ENCODE measurements around the gene ATP2A3. TPM values are rescaled to one million over a fixed set of nuclear protein-coding genes. Genes with fewer than 3 reads are reported as not detected.

Gene ATP2A3
- total and polyA plus RNA-seq, 2 donors (not counting 1 experiment from before 2014, with no cell fraction given): 0.25 to 12.4 TPM

GRCh38 chr17:3960764-3961163, 3.5 kb downstream of the ATP2A3 start:
- TF ChIP-seq EZH2 (IDR thresholded peaks at IDR 0.05; ENCODE audit: low read length, missing control alignments) (no peak), CTCF (conservative IDR thresholded peaks at IDR 0.05 in 1 of 2, IDR thresholded peaks at IDR 0.05 in 1 of 2; ENCODE audit: low read depth in 1 of 2, low read length in 2 of 2) (no peak)
- no peak overlapping the region for H3K4me2 ChIP-seq (ENCODE audit: extremely low read depth, insufficient read depth, low read length)
- no peak overlapping the region for H3K4me3 ChIP-seq (replicated peaks in 1 of 4; ENCODE audit: control extremely low read depth in 1 of 4, insufficient read depth in 1 of 4, low read depth in 3 of 4, low read length in 4 of 4)
- H3K27me3 ChIP-seq (ENCODE audit: control insufficient read depth, insufficient read depth, low read length): peaks cover 13% of the 10 kb centered on the region
- no peaks in the 10 kb centered on the region for H4K20me1 ChIP-seq (ENCODE audit: control insufficient read depth, extremely low read depth, insufficient read depth, low read length)
- no peaks in the 10 kb centered on the region for H3K36me3 ChIP-seq (ENCODE audit: control insufficient read depth, insufficient read depth, low read length)
- no peaks in the 10 kb centered on the region for H3K9me3 ChIP-seq (ENCODE audit: control insufficient read depth, insufficient read depth, low read depth, low read length)
- no peak overlapping the region for H3K27ac ChIP-seq (ENCODE audit: insufficient read depth, low read length)
- peak; percentile 47 to 86 for DNase-seq (ENCODE audit: low read depth in 2 of 2)
- peaks cover 5% of the 10 kb centered on the region for H3K4me1 ChIP-seq (ENCODE audit: control insufficient read depth, extremely low read depth, insufficient read depth, low read length)
- no peak overlapping the region for H3K9ac ChIP-seq (ENCODE audit: insufficient read depth, low read length)
- no peaks in the 10 kb centered on the region for H3K79me2 ChIP-seq (ENCODE audit: control insufficient read depth, insufficient read depth, low read length)
- no peak overlapping the region for H2AFZ ChIP-seq (ENCODE audit: low read length)

- H3K27ac ChIP-seq (ENCODE audit: insufficient read depth, low read length): no peak overlapping the region
- H3K4me3 ChIP-seq (replicated peaks in 1 of 4; ENCODE audit: control extremely low read depth in 1 of 4, insufficient read depth in 1 of 4, low read depth in 3 of 4, low read length in 4 of 4): no peak overlapping the region
- no peaks in the 10 kb centered on the region for H3K79me2 ChIP-seq (ENCODE audit: control insufficient read depth, insufficient read depth, low read length)
- no peak overlapping the region for H3K9ac ChIP-seq (ENCODE audit: insufficient read depth, low read length)
- peaks cover 5% of the 10 kb centered on the region for H3K4me1 ChIP-seq (ENCODE audit: control insufficient read depth, extremely low read depth, insufficient read depth, low read length)
- peaks cover 13% of the 10 kb centered on the region for H3K27me3 ChIP-seq (ENCODE audit: control insufficient read depth, insufficient read depth, low read length)
- H2AFZ ChIP-seq (ENCODE audit: low read length): no peak overlapping the region
- H3K36me3 ChIP-seq (ENCODE audit: control insufficient read depth, insufficient read depth, low read length): no peaks in the 10 kb centered on the region
- DNase-seq (ENCODE audit: low read depth in 2 of 2): no peak
- no peaks in the 10 kb centered on the region for H4K20me1 ChIP-seq (ENCODE audit: control insufficient read depth, extremely low read depth, insufficient read depth, low read length)
- TF ChIP-seq CTCF (conservative IDR thresholded peaks at IDR 0.05 in 1 of 2, IDR thresholded peaks at IDR 0.05 in 1 of 2; ENCODE audit: low read depth in 1 of 2, low read length in 2 of 2) (no peak), EZH2 (IDR thresholded peaks at IDR 0.05; ENCODE audit: low read length, missing control alignments) (no peak)
- H3K9me3 ChIP-seq (ENCODE audit: control insufficient read depth, insufficient read depth, low read depth, low read length): no peaks in the 10 kb centered on the region
- H3K4me2 ChIP-seq (ENCODE audit: extremely low read depth, insufficient read depth, low read length): no peak overlapping the region
Observed at GRCh38 chr17:3959921-3960601, 4.2 kb downstream of the ATP2A3 start.

GRCh38 chr17:3959295-3959899, 4.8 kb downstream of the ATP2A3 start:
- Histone ChIP-seq H3K27ac (ENCODE audit: insufficient read depth, low read length) (no peak overlapping the region), H3K9ac (ENCODE audit: insufficient read depth, low read length) (no peak overlapping the region), H3K4me2 (ENCODE audit: extremely low read depth, insufficient read depth, low read length) (no peak overlapping the region), H2AFZ (ENCODE audit: low read length) (no peak overlapping the region), H3K36me3 (ENCODE audit: control insufficient read depth, insufficient read depth, low read length) (no peaks in the 10 kb centered on the region), H3K4me3 (replicated peaks in 1 of 4; ENCODE audit: control extremely low read depth in 1 of 4, insufficient read depth in 1 of 4, low read depth in 3 of 4, low read length in 4 of 4) (no peak overlapping the region), H3K9me3 (ENCODE audit: control insufficient read depth, insufficient read depth, low read depth, low read length) (no peaks in the 10 kb centered on the region), H3K79me2 (ENCODE audit: control insufficient read depth, insufficient read depth, low read length) (no peaks in the 10 kb centered on the region), H3K4me1 (ENCODE audit: control insufficient read depth, extremely low read depth, insufficient read depth, low read length) (peaks cover 5% of the 10 kb centered on the region), H4K20me1 (ENCODE audit: control insufficient read depth, extremely low read depth, insufficient read depth, low read length) (no peaks in the 10 kb centered on the region), H3K27me3 (ENCODE audit: control insufficient read depth, insufficient read depth, low read length) (peaks cover 9% of the 10 kb centered on the region)
- DNase-seq (ENCODE audit: low read depth in 2 of 2): peak; percentile 70 to 76
- no peak for TF ChIP-seq CTCF (conservative IDR thresholded peaks at IDR 0.05 in 1 of 2, IDR thresholded peaks at IDR 0.05 in 1 of 2; ENCODE audit: low read depth in 1 of 2, low read length in 2 of 2)

Data from fibroblast of lung (primary cell).